WTC11 (cell line): ENCODE measurements around the gene CACNA2D4.

Experiments used
- CREM ChIP-seq: sonication (generic); formaldehyde crosslinking; IDR thresholded peaks from 2 replicates; pipeline ENCODE4 v1.8.1; 2022; ENCODE audit warnings: mild to moderate bottlenecking, missing genetic modification reagents, moderate library complexity
- IRF2 ChIP-seq: sonication (generic); formaldehyde crosslinking; IDR thresholded peaks from 2 replicates; pipeline ENCODE4 v1.8.0; 2022; ENCODE audit warnings: low read depth, missing genetic modification reagents, borderline replicate concordance
- NR3C1 ChIP-seq: sonication (generic); formaldehyde crosslinking; conservative IDR thresholded peaks from 2 replicates; pipeline ENCODE4 v1.8.1; 2023; ENCODE audit warnings: low read depth, mild to moderate bottlenecking, missing genetic modification reagents
- ZNF121 ChIP-seq: sonication (generic); formaldehyde crosslinking; IDR thresholded peaks from 2 replicates; pipeline ENCODE4 v1.8.0; 2023; ENCODE audit warnings: missing genetic modification reagents
- ZNF263 ChIP-seq: sonication (generic); formaldehyde crosslinking; IDR thresholded peaks from 2 replicates; pipeline ENCODE4 v1.8.1; 2022; ENCODE audit warnings: low read depth, mild to moderate bottlenecking, moderate library complexity, missing genetic modification reagents
- TF ChIP-seq, protein P1 (sequence below): fragments of 200-600 bp; IDR thresholded peaks from 2 replicates; pipeline ENCODE4 v1.8.0; 2022; ENCODE audit warnings: antibody characterized with exemption
- TF ChIP-seq, protein P2 (sequence below): sonication (generic); formaldehyde crosslinking; IDR thresholded peaks from 2 replicates; pipeline ENCODE4 v1.8.0; 2022; ENCODE audit warnings: mild to moderate bottlenecking, missing genetic modification reagents
- TF ChIP-seq, protein P3 (sequence below): sonication (generic); formaldehyde crosslinking; IDR thresholded peaks from 2 replicates; pipeline ENCODE4 v1.8.1; 2022; ENCODE audit warnings: low read depth, missing genetic modification reagents, borderline replicate concordance
- TF ChIP-seq, protein P4 (sequence below): fragments of 250-450 bp; sonication (Bioruptor Pico); IDR thresholded peaks from 2 replicates; pipeline ENCODE4 v1.9.0; 2021; ENCODE audit warnings: mild to moderate bottlenecking

DNA sequence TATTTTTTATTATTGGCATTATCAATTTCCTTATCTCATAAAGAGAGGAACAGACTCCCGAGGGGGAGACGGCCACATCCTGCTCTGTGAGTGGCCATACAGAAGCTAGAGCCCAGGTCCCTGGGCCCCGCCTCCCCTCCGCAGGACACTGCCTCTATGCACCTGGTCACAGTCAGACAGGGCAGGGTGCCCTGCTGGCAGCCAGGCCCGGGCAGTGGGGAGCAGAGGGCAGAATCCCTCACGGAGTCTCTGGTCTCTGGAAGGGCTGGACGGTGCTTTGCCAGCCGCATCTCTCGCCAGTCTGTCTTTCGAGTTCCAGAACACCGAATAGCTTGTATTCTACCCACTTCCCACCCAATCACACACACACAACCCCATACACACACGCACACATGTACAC lies 16.4 kb upstream of the CACNA2D4 start:
- TF ChIP-seq, protein P1, sequence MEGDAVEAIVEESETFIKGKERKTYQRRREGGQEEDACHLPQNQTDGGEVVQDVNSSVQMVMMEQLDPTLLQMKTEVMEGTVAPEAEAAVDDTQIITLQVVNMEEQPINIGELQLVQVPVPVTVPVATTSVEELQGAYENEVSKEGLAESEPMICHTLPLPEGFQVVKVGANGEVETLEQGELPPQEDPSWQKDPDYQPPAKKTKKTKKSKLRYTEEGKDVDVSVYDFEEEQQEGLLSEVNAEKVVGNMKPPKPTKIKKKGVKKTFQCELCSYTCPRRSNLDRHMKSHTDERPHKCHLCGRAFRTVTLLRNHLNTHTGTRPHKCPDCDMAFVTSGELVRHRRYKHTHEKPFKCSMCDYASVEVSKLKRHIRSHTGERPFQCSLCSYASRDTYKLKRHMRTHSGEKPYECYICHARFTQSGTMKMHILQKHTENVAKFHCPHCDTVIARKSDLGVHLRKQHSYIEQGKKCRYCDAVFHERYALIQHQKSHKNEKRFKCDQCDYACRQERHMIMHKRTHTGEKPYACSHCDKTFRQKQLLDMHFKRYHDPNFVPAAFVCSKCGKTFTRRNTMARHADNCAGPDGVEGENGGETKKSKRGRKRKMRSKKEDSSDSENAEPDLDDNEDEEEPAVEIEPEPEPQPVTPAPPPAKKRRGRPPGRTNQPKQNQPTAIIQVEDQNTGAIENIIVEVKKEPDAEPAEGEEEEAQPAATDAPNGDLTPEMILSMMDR, result no peak
- no peak for TF ChIP-seq CREM (CRISPR knock-in tag)
- TF ChIP-seq, protein P2, sequence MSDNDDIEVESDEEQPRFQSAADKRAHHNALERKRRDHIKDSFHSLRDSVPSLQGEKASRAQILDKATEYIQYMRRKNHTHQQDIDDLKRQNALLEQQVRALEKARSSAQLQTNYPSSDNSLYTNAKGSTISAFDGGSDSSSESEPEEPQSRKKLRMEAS, result no peak
- TF ChIP-seq IRF2 (CRISPR knock-in tag), result no peak
- TF ChIP-seq, protein P3, sequence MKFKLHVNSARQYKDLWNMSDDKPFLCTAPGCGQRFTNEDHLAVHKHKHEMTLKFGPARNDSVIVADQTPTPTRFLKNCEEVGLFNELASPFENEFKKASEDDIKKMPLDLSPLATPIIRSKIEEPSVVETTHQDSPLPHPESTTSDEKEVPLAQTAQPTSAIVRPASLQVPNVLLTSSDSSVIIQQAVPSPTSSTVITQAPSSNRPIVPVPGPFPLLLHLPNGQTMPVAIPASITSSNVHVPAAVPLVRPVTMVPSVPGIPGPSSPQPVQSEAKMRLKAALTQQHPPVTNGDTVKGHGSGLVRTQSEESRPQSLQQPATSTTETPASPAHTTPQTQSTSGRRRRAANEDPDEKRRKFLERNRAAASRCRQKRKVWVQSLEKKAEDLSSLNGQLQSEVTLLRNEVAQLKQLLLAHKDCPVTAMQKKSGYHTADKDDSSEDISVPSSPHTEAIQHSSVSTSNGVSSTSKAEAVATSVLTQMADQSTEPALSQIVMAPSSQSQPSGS, result no peak
- TF ChIP-seq, protein P4, sequence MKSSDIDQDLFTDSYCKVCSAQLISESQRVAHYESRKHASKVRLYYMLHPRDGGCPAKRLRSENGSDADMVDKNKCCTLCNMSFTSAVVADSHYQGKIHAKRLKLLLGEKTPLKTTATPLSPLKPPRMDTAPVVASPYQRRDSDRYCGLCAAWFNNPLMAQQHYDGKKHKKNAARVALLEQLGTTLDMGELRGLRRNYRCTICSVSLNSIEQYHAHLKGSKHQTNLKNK, result no peak
- no peak for TF ChIP-seq ZNF121 (CRISPR knock-in tag)
- TF ChIP-seq NR3C1, result no peak
- no peak for TF ChIP-seq ZNF263 (CRISPR knock-in tag)
